ENCODE results near the gene CTNNB1. TPM values are rescaled to one million over a fixed set of nuclear protein-coding genes. Genes with fewer than 3 reads are reported as not detected.

CTNNB1 gene
- total RNA-seq, 4 donors from 2014 or later, result 311 to 417 (median 361) TPM

GRCh38 chr3:41265011-41265545 lies 65.8 kb downstream of the CTNNB1 start:
- DNase-seq (ENCODE audit: low spot score in 2 of 2), result no peak
- TF ChIP-seq POLR2A (IDR thresholded peaks at IDR 0.05) (no peak), POLR2AphosphoS5 (IDR thresholded peaks at IDR 0.05) (no peak), EP300 (IDR thresholded peaks at IDR 0.05) (no peak)
- TF ChIP-seq, protein P1, sequence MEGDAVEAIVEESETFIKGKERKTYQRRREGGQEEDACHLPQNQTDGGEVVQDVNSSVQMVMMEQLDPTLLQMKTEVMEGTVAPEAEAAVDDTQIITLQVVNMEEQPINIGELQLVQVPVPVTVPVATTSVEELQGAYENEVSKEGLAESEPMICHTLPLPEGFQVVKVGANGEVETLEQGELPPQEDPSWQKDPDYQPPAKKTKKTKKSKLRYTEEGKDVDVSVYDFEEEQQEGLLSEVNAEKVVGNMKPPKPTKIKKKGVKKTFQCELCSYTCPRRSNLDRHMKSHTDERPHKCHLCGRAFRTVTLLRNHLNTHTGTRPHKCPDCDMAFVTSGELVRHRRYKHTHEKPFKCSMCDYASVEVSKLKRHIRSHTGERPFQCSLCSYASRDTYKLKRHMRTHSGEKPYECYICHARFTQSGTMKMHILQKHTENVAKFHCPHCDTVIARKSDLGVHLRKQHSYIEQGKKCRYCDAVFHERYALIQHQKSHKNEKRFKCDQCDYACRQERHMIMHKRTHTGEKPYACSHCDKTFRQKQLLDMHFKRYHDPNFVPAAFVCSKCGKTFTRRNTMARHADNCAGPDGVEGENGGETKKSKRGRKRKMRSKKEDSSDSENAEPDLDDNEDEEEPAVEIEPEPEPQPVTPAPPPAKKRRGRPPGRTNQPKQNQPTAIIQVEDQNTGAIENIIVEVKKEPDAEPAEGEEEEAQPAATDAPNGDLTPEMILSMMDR (IDR thresholded peaks at IDR 0.05), result no peak
- 72% methylated on average over 8 of the region's 11 CpGs for WGBS
- no peaks in the 10 kb centered on the region for H3K4me1 ChIP-seq
- H3K36me3 ChIP-seq, result no peaks in the 10 kb centered on the region
- no peak overlapping the region for H3K4me3 ChIP-seq
- no peaks in the 10 kb centered on the region for H3K27me3 ChIP-seq
- no peak overlapping the region for H3K27ac ChIP-seq
- no peaks in the 10 kb centered on the region for H3K9me3 ChIP-seq

DNA sequence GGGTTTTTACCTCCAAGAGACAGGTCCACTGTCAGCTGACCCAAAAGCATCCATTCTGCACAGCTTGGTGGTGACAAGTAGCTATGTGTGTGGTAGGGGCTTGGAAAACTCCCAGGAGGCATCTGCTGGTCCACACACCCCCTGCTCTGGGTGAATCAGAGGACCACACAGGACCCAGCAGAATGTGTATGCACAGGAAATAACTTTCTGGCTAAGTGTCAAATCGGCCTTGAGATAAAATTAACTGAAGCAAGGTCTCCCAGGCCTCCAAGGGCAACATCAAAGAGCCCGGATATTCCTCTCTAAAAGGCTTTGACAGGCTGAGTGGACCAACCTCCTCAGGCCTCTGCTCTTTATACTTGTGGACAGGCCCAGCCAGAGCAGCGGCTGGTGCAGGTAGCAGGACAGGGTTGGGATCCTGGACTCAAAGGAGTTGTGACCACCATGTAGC lies 66.5 kb downstream of the CTNNB1 start:
- DNase-seq (ENCODE audit: low spot score in 2 of 2), result no peak
- WGBS, result 67% methylated on average over 3 of the region's 3 CpGs
- Histone ChIP-seq H3K36me3 (no peaks in the 10 kb centered on the region), H3K4me1 (no peaks in the 10 kb centered on the region), H3K27ac (no peak overlapping the region), H3K27me3 (no peaks in the 10 kb centered on the region), H3K4me3 (no peak overlapping the region), H3K9me3 (no peaks in the 10 kb centered on the region)
- TF ChIP-seq, protein P1 (IDR thresholded peaks at IDR 0.05), result no peak
- TF ChIP-seq POLR2A (IDR thresholded peaks at IDR 0.05) (no peak), EP300 (IDR thresholded peaks at IDR 0.05) (no peak), POLR2AphosphoS5 (IDR thresholded peaks at IDR 0.05) (no peak)

DNA sequence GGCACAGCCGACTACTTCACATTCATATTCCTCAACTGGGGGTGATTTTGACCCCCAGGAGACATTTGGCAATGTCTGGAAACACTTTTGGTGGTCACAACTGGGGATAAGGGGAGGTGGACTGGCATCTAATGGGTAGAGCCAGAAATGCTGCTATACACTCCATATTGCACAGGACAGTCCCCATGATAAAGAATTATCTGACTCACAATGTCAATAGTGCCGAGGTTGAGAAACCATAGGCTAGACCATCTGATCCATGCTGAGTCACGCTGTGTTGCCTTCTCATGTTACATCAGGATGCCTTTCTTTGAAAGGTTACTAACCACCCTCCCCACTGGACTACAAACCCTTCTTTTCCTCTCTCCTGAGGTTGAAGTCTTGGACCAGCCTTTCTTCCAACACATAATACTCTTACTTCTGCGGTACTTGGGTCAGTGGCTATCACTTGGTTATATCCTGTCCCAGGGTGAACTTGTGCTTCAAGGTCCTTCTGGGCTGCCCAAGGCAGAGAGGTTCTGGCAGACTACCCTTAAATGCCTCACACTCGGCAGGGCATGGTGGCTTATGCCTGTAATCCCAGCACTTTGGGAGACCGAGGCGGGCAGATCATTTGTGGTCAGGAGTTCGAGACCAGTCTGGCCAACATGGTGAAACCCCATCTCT lies 68.8 kb downstream of the CTNNB1 start:
- WGBS, result 90% methylated on average over 8 of the region's 8 CpGs
- no peaks in the 10 kb centered on the region for H3K27me3 ChIP-seq
- no peaks in the 10 kb centered on the region for H3K36me3 ChIP-seq
- DNase-seq (ENCODE audit: low spot score in 2 of 2), result no peak
- H3K4me3 ChIP-seq, result no peak overlapping the region
- H3K4me1 ChIP-seq, result no peaks in the 10 kb centered on the region
- H3K9me3 ChIP-seq, result no peaks in the 10 kb centered on the region
- TF ChIP-seq EP300 (IDR thresholded peaks at IDR 0.05) (no peak), POLR2A (IDR thresholded peaks at IDR 0.05) (no peak), POLR2AphosphoS5 (IDR thresholded peaks at IDR 0.05) (no peak)
- TF ChIP-seq, protein P1 (IDR thresholded peaks at IDR 0.05), result no peak
- no peak overlapping the region for H3K27ac ChIP-seq

GRCh38 chr3:41272667-41273066 lies 73.4 kb downstream of the CTNNB1 start:
- no peaks in the 10 kb centered on the region for H3K27me3 ChIP-seq
- TF ChIP-seq, protein P1 (IDR thresholded peaks at IDR 0.05), result no peak
- TF ChIP-seq POLR2A (IDR thresholded peaks at IDR 0.05) (no peak), POLR2AphosphoS5 (IDR thresholded peaks at IDR 0.05) (no peak), EP300 (IDR thresholded peaks at IDR 0.05) (no peak)
- H3K27ac ChIP-seq, result no peak overlapping the region
- no peaks in the 10 kb centered on the region for H3K4me1 ChIP-seq
- no peak overlapping the region for H3K4me3 ChIP-seq
- no peaks in the 10 kb centered on the region for H3K9me3 ChIP-seq
- no peak for DNase-seq (ENCODE audit: low spot score in 2 of 2)
- H3K36me3 ChIP-seq, result no peaks in the 10 kb centered on the region
- 93% methylated on average over 1 of the region's 1 CpG for WGBS

GRCh38 chr3:41274944-41275668 lies 75.8 kb downstream of the CTNNB1 start:
- DNase-seq (ENCODE audit: low spot score in 2 of 2), result no peak
- Histone ChIP-seq H3K4me1 (no peaks in the 10 kb centered on the region), H3K4me3 (no peak overlapping the region), H3K36me3 (no peaks in the 10 kb centered on the region), H3K27me3 (no peaks in the 10 kb centered on the region), H3K9me3 (no peaks in the 10 kb centered on the region), H3K27ac (no peak overlapping the region)
- TF ChIP-seq POLR2AphosphoS5 (IDR thresholded peaks at IDR 0.05), result no peak
- TF ChIP-seq EP300 (IDR thresholded peaks at IDR 0.05), result no peak
- TF ChIP-seq, protein P1 (IDR thresholded peaks at IDR 0.05), result no peak
- no peak for TF ChIP-seq POLR2A (IDR thresholded peaks at IDR 0.05)
